Measurements from ENCODE around the gene SLC28A2.
"Not testable (repeated sequence)": the region's sequence is repeated elsewhere in the genome, so short reads cannot be mapped to it uniquely, and the experiment has no call there.

The SLC28A2 gene

DNA sequence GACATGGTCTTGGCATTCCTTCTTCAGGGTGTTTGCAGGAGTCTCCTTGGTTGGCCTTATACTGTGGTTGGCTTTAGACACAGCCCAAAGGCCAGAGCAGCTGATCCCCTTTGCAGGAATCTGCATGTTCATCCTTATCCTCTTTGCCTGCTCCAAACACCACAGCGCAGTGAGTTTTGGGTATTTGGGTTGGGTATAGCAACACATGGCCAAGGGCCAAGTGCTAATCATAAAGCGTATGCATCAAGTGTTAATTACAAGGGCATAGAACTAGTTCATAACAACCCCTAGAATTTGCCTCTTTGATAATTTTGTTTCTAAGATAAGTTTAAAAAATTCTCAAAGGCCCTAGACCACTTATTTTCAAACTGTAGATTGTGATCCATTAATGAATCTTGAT is 11.8 kb downstream of the SLC28A2 start:
- no peak for ATAC-seq

- no peak for ATAC-seq
Observed at GRCh38 chr15:45265506-45265905, 13.5 kb downstream of the SLC28A2 start.

DNA sequence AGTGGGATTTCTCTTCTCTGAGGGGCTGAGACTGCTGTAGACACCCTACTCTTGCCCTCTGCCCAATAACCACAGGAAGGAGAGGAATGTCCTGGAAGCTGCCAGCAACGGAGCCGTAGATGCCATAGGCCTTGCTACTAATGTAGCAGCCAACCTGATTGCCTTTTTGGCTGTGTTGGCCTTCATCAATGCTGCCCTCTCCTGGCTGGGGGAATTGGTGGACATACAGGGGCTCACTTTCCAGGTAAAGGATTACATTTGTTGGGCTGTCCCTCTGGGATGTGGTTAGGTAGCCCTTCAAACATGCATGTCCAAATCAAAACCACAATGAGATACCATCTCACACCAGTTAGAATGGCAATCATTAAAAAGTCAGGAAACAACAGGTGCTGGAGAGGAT is 16.1 kb downstream of the SLC28A2 start:
- ATAC-seq, result no peak

DNA sequence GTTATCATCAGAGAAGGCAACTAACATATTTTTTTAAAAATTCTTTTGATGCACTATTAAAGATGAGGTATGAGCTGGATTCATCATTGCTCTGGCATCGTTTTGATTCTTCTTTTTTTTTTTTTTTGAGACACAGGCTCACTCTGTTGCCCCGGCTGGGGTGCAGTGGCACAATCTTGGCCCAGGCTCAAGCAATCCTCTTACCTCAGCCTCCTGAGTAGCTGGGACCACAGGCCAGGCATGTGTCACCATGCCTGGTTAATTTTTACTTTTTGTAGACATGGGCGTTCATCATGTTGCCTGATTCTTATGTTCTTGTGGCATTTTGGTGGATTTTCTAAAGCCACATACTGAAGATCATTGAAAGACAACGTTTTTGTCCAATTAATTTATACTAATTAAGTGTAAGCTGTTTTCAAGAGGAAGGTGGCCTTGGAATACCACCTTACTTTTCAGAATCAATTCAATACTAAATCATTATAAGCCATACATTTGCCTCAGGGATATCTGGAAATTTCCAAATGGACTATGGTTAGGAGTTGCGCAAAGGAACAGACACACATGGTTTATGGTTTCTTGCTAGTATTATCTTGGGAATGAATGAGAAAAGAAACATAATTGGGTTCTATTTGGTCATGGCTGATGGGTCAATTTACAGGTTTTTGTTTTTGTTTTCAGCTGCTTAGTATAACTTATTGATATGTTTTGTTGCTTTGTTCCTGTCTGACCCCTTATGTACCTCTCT is 22.8 kb downstream of the SLC28A2 start:
- no peak for ATAC-seq

GRCh38 chr15:45276831-45277230 is 24.8 kb downstream of the SLC28A2 start:
- no peak for ATAC-seq

- peak; percentile 100 for ATAC-seq
Observed at GRCh38 chr15:45279024-45279698, 27.1 kb downstream of the SLC28A2 start.

DNA sequence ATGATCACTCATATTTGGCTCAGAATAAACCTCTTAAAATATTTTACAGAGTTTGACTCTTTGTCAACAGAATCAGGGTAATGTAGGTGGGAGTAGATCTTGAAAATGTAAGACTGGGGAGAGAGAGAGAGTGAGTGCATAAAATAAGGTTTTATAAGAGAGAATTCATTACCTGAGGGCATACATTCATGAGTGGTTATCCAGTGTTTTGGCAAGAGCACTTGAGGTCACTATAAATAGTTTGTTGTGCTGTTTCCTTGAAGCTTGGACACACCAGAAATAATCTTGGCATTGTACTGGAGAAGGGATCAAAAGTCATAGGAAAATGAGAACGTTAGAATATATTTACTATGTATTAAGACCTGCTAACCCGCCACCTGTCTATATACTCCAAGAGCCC is 33.4 kb downstream of the SLC28A2 start:
- ATAC-seq, result no peak

DNA sequence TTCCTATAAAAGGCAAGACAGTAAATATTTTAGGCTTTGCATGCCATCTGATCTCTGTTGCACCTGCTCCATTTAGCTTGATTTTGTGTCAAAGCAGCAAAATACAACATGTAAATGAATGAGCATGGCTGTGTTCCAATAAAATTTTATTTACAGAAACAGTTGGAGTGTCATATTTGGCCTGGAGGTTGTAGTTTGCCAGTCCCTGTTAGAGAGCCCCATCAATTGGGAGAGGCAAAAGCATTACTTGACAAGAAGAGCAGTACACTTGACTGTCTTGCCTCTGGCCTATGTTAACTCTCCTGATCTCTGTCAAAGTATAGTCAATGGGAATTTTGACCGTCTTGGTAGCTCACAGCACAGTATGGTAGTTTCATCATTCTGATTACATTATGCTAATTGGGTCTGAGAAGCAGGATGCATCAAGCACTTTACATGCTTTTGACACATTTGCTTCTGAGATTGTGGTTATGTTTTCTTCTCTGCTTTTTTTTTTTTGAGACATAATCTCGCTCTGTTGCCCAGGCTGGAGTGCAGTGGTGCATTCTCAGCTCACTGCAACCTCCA is 35.4 kb downstream of the SLC28A2 start:
- ATAC-seq, result no peak

DNA sequence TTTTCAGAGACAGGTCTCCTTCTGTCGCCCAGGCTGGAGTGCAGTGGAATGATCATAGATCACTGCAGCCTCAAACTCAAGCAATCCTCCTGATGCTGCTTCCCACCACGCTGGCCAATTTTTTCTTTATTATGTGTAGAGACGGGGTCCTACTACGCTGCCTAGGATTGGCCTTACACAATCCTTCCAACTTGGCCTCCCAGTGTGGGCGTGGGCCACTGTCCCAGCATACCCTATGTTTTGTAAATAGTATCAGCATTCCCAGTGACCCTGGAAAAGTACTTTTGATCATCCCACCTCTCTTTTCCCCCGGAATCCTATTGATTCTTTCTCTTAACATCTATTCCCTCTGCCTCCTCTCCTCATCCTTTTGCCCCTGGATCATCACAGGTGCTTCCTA is 36.9 kb downstream of the SLC28A2 start:
- no peak for ATAC-seq

GRCh38 chr15:45291822-45292582 is 40.0 kb downstream of the SLC28A2 start:
- no peak for ATAC-seq

DNA sequence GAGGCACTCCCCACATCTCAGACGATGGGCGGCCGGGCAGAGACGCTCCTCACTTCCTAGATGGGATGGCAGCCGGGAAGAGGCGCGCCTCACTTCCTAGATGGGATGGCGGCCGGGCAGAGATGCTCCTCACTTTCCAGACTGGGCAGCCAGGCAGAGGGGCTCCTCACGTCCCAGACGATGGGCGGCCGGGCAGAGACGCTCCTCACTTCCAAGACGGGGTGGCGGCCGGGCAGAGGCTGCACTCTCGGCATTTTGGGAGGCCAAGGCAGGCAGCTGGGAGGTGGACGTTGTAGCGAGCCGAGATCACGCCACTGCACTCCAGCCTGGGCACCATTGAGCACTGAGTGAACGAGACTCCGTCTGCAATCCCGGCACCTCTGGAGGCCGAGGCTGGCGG is 41.3 kb downstream of the SLC28A2 start:
- not testable (repeated sequence) for ATAC-seq

GRCh38 chr15:45298964-45299378 is 46.9 kb downstream of the SLC28A2 start:
- ATAC-seq, result not testable (repeated sequence)

DNA sequence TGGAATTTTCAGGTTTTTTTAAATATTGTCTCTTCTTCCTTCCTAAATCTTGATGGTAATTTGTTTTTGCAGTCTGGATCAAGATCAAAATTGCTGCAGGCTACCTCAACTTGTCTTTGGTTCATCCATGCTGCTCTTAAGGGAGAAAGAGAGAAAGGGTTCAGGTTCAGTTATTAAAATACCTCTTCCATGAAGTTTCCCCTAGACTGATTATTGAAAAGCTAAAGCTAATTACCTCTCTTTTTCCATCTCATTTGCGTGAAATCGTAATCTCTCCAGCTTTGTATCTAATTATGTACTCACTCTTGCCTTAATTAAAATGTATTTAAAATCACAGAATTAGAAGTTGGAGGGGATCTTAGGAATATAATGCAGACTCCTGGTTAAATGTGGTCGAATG is 52.7 kb downstream of the SLC28A2 start:
- no peak for ATAC-seq

DNA sequence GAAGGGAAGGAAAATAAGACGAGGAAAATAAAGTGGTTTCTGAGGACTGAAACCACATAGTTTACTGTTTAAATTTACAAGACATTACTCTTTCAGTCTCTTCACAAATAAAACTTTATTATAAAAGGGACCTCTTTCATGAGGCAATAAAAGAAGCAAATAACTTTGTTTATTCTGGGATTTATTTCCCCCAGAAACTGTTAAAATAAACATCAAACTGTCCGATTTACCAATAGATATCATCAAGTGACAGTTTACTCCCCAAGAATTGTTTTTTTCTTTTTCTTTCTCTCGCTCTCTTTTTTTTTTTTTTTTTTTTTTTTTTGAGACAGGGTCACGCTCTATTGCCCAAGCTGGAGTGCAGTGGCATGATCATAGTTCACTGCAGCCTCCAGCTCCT is 54.1 kb downstream of the SLC28A2 start:
- no peak for ATAC-seq

DNA sequence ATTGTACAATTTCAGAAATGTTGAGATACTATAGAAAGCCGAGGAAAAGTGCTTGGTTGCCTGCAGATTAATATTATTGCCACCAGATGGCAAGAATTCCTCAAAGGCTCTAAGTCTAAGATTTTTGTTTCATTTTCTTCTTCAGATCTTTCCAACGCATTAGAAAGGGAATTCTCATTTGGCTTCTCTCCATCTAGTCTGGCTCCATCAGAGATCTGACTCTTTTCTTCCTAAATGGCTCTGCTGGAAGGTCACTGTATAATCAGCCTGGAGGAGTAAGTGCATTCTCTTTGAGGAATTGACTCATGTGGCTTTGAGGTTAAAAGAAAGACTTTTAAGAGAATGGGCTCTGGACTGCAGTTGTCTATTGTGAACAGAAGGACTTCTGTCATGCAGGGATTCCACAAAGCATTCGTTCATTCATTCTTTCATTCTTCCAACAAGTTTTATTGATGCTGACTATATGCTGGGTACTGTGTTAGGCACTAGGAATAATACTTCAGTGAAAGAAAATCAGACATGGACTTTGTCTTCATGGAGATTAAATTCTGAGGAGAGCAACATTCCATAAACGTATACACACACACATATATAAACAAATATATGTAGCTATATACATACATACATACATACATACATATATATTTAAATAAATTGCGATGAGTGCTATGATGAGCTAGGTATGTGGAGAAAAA is 55.3 kb downstream of the SLC28A2 start:
- ATAC-seq, result no peak

- not testable (repeated sequence) for ATAC-seq
Observed at GRCh38 chr15:45314117-45314516, 62.1 kb downstream of the SLC28A2 start.

GRCh38 chr15:45314960-45315359 is 62.9 kb downstream of the SLC28A2 start:
- ATAC-seq, result no peak

GRCh38 chr15:45319472-45320214 is 67.6 kb downstream of the SLC28A2 start:
- no peak for ATAC-seq

- no peak for ATAC-seq
Observed at GRCh38 chr15:45320581-45321205, 68.7 kb downstream of the SLC28A2 start.

GRCh38 chr15:45326280-45326679 is 74.2 kb downstream of the SLC28A2 start:
- no peak for ATAC-seq

DNA sequence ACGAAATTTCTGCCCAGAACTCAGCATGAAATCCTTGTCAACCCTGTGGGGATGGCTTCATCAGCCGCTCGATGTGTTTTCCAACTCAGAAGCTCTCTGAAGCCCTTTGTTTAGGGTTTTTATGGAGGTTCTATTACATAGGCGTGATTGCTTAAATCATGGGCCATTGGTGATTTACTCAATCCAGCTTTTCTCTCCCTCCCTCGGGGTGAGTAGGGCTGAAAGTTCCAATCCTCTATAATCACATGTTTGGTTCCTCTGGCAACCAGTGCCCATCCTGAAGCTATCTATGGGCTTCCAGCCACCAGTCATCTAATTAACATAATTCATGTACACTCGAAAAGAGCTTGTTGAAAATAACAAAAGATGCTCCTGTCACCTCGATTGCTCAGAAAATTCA is 74.7 kb downstream of the SLC28A2 start:
- no peak for ATAC-seq
